Measurements from ENCODE around the gene DYNC1I1. TPM values are rescaled to one million over a fixed set of nuclear protein-coding genes. Genes with fewer than 3 reads are reported as not detected.
A peak's percentile ranks its signal among the peaks of the same experiment; 100 is the strongest.

The DYNC1I1 gene
- total RNA-seq, 1 experiment from 2014 or later, result 1.1 TPM

GRCh38 chr7:96127746-96128145, 355.4 kb downstream of the DYNC1I1 start:
- no peak for DNase-seq (ENCODE audit: low read depth)

- DNase-seq (ENCODE audit: low read depth), result no peak
These were observed 359.2 kb downstream of the DYNC1I1 start for GRCh38 chr7:96131525-96131924.

DNA sequence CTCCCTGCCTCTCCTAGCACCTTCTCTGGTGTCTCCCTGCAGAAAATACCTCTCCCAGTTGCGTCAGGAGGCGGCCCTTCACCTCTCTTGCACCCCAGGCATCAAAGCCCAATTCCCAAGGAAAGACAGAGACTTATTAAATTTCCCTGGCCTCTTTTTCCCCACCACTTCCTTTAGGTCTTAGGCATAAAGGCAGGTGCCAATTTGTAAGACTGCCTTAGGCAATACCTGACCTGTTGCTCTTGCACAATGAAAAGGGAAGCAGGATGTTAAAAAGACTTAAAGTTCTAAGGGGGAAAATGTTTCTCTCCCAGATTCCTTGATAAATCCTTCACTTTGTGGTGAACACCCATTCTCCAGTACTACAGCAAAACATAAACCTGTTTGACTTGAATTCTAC, 362.9 kb downstream of the DYNC1I1 start:
- DNase-seq (ENCODE audit: low read depth), result no peak

DNA sequence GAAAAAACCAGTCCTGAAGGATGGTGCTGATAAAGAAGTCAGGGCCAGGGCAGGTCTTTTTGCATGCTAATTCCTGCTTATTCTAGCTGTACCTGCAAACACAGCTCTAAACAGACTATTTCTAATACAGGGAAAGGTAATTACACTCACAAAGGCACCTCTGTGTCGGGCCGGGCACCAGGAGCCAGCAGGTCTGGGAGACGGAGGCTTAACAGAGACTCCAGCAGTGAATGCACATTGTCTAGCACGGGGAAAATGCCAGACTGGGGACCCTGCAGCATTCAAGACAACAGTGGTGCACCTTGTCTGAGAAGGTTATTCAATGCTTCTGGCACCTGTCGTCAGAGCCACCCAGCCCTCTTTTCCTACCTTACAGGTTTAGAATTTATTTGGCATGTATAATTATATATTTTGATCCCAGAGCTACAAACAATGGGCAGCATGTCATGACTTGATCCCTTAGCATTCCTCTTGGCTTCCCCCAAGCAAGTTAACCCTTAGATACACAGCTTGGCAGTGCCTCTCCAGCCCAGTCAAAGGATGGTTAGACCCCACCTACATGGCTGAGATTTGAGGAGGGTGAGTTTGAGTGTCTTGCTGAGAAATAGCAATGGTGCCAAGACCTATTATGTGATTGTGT, 364.4 kb downstream of the DYNC1I1 start:
- no peak for DNase-seq (ENCODE audit: low read depth)

- DNase-seq (ENCODE audit: low read depth), result no peak
These were observed 371.3 kb downstream of the DYNC1I1 start for GRCh38 chr7:96143495-96144259.

DNA sequence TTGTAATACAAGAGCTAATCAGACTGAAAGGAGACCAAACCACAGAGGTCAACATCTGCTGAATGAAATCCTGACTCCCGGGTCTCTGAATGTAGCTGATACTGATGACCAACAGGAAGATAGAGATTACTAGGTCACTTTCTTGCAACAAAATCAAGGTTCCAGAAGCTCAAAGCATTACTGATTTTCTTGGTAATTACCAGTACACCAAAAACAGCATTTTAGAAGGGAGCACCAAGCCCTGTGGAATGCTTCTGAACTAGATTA, 371.8 kb downstream of the DYNC1I1 start:
- DNase-seq (ENCODE audit: low read depth), result peak; percentile 40

Other genes starting within 250 kb of the DYNC1I1 start
- gene PDK4, start 176.0 kb upstream of the DYNC1I1 start, total RNA-seq (2014; rRNA removed), result 0.45 and 0.46 TPM in 2 replicates

All from LHCN-M2 (cell line).